K562 (cell line): Measurements from ENCODE around the gene HPN. TPM values are rescaled to one million over a fixed set of nuclear protein-coding genes. Genes with fewer than 3 reads are reported as not detected.

ENCODE experiments used
- ESRRA ChIP-seq: fragments of 450-650 bp; IDR thresholded peaks from 2 replicates; pipeline ENCODE4 v1.6.1; 2014; ENCODE audit warnings: low read depth, mild to moderate bottlenecking, moderate library complexity, borderline replicate concordance
- GTF2F1 ChIP-seq: IDR thresholded peaks from 2 replicates; pipeline ENCODE4 v1.6.1; 2011; ENCODE audit warnings: low read depth, low read length, improper control_type of control experiment
- HLTF ChIP-seq: fragments of 450-650 bp; IDR thresholded peaks from 2 replicates; pipeline ENCODE4 v1.6.1; 2016
- LARP7 ChIP-seq: fragments of 450-650 bp; IDR thresholded peaks from 2 replicates; pipeline ENCODE4 v1.6.1; 2016
- OTX1 ChIP-seq: fragments of 450-650 bp; formaldehyde crosslinking; IDR thresholded peaks from 2 replicates; pipeline ENCODE4 v1.4.0; 2022; ENCODE audit warnings: mild to moderate bottlenecking
- SMARCA5 ChIP-seq: fragments of 450-650 bp; IDR thresholded peaks from 2 replicates; pipeline ENCODE4 v1.6.1; 2016
- WHSC1 ChIP-seq: IDR thresholded peaks from one replicate; pipeline ENCODE4 v1.6.1; 2012; ENCODE audit warnings: low read length, control low read depth, inconsistent platforms
- XRCC5 ChIP-seq: fragments of 200-400 bp; formaldehyde crosslinking; IDR thresholded peaks from 2 replicates; pipeline ENCODE4 v1.6.1; 2017; ENCODE audit warnings: low read depth, mild to moderate bottlenecking, low read length
- ZNF316 ChIP-seq: fragments of 450-650 bp; IDR thresholded peaks from 2 replicates; pipeline ENCODE4 v1.6.1; 2016
- ZNF766 ChIP-seq: fragments of 200-800 bp; sonication (Bioruptor generic); conservative IDR thresholded peaks from 2 replicates; pipeline ENCODE4 v1.6.1; 2016; ENCODE audit warnings: missing genetic modification characterization, missing compliant biosample characterization
- polyA plus RNA-seq, 8 experiments: library from polyadenylated mRNA; depleted of rRNA in 4 of 8; stranded (reverse) in 5 of 8; unstranded in 3 of 8; fragments of >200 nt; fragmentation: Nextera tagmentation in 2 of 8; fragmentation: Illumina TruSeq in 1 of 8; extraction: Ambion mirVana in 2 of 8; extraction: Trizol in 1 of 8; gene quantifications; 2 replicates each; pipeline versions ENCODE4 v1.2.1 to v1.2.3, GENCODE V29; 2011 to 2014; ENCODE audit warnings: inconsistent platforms in 1 of 8, missing spikeins in 1 of 8
- total RNA-seq, 7 experiments: library from RNA; depleted of rRNA in 6 of 7; stranded (reverse); fragments of >200 nt in 6 of 7; fragmentation: Illumina TruSeq in 2 of 7; extraction: Trizol in 2 of 7; gene quantifications; 2 replicates each; pipeline versions ENCODE4 v1.2.1 to v1.2.3, GENCODE V29; 2011 to 2021; ENCODE audit warnings: low replicate concordance in 1 of 7
- TF ChIP-seq, protein P1 (sequence below), 2 experiments: fragments of 150-350 bp in 1 of 2; IDR thresholded peaks; 2 replicates each; pipeline ENCODE4 v1.6.1; 2012 to 2016; ENCODE audit warnings: low read depth in 2 of 2, low read length in 2 of 2, mild to moderate bottlenecking in 1 of 2, moderate library complexity in 1 of 2
- TF ChIP-seq, protein P2 (sequence below): fragments of 450-650 bp; formaldehyde crosslinking; conservative IDR thresholded peaks from 2 replicates; pipeline ENCODE4 v1.4.0; 2022; ENCODE audit warnings: mild to moderate bottlenecking, missing genetic modification characterization
- TF ChIP-seq, protein P3 (sequence below): fragments of 250-450 bp; sonication (Bioruptor Pico); IDR thresholded peaks from 2 replicates; pipeline ENCODE4 v1.5.0; 2021; ENCODE audit warnings: mild to moderate bottlenecking, moderate library complexity
- TF ChIP-seq, protein P4 (sequence below): fragments of 450-650 bp; IDR thresholded peaks from 2 replicates; pipeline ENCODE4 v1.6.1; 2017; ENCODE audit warnings: antibody characterized with exemption

HPN gene
- total and polyA plus RNA-seq, 9 of the 15 experiments (the other 6 are each of a cell fraction or from before 2014, with no cell fraction given) = 0.10 to 0.20 TPM; not detected in 7

DNA sequence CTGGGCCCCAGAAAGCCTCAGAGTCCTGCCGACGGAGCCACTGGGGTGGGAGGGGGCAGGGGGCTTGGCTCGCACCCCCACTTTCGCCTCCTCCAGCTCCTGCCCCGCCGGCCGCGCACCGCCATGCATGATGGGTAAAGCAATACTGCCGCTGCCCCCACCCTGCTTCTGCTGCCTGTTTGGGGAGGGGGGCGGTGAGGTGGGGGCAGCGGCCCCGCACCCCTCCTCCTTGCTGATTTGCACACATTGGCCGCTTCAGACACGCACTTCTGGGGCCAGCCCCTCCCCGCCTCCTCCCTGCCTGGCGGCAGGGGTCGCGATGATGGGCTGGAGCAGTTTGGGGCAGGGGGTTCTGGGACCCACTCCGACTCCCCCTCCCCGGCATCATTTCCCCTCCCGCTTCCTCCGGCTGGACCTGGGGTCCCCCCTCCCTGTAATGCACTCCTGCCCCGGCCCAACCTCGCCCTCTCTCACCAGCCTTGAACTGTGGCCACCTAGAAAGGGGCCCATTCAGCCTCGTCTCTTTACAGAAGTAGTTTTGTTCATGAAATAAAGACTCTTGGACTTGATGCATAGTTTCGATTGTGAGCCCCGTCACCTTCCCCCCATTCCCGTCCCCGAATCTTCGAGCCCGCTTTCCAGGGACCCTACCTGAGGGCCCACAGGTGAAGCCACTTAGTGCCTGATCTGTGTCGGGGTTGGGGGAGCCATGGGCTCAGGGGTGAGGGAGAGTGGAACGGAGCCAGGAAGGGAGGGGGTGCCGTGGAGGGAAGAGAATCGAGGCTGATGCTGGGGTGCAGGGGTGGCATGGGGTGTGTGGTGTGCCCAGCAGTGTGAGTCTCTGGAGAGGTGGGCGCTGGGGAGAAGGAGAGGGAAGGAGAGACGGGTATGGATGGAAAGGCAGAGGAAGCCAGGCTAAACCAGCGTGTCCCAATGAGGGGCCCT, 1.4 kb upstream of the HPN start (continued):
- TF ChIP-seq, protein P1, sequence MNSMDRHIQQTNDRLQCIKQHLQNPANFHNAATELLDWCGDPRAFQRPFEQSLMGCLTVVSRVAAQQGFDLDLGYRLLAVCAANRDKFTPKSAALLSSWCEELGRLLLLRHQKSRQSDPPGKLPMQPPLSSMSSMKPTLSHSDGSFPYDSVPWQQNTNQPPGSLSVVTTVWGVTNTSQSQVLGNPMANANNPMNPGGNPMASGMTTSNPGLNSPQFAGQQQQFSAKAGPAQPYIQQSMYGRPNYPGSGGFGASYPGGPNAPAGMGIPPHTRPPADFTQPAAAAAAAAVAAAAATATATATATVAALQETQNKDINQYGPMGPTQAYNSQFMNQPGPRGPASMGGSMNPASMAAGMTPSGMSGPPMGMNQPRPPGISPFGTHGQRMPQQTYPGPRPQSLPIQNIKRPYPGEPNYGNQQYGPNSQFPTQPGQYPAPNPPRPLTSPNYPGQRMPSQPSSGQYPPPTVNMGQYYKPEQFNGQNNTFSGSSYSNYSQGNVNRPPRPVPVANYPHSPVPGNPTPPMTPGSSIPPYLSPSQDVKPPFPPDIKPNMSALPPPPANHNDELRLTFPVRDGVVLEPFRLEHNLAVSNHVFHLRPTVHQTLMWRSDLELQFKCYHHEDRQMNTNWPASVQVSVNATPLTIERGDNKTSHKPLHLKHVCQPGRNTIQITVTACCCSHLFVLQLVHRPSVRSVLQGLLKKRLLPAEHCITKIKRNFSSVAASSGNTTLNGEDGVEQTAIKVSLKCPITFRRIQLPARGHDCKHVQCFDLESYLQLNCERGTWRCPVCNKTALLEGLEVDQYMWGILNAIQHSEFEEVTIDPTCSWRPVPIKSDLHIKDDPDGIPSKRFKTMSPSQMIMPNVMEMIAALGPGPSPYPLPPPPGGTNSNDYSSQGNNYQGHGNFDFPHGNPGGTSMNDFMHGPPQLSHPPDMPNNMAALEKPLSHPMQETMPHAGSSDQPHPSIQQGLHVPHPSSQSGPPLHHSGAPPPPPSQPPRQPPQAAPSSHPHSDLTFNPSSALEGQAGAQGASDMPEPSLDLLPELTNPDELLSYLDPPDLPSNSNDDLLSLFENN (IDR thresholded peaks at IDR 0.05; ENCODE audit: low read depth in 2 of 2, low read length in 2 of 2) = no peak
- no peak for TF ChIP-seq ESRRA
- TF ChIP-seq HLTF = peak; percentile 56; the same call in 1 of the 2 replicates
- peak; percentile 87 for TF ChIP-seq SMARCA5
- 0 out of 2 replicates have a peak, but pooled peaks have one; percentile 49 for TF ChIP-seq LARP7
- TF ChIP-seq, protein P2, sequence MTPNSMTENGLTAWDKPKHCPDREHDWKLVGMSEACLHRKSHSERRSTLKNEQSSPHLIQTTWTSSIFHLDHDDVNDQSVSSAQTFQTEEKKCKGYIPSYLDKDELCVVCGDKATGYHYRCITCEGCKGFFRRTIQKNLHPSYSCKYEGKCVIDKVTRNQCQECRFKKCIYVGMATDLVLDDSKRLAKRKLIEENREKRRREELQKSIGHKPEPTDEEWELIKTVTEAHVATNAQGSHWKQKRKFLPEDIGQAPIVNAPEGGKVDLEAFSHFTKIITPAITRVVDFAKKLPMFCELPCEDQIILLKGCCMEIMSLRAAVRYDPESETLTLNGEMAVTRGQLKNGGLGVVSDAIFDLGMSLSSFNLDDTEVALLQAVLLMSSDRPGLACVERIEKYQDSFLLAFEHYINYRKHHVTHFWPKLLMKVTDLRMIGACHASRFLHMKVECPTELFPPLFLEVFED (CRISPR knock-in tag) = 0 out of 2 replicates have a peak, but pooled peaks have one; percentile 73
- TF ChIP-seq, protein P3, sequence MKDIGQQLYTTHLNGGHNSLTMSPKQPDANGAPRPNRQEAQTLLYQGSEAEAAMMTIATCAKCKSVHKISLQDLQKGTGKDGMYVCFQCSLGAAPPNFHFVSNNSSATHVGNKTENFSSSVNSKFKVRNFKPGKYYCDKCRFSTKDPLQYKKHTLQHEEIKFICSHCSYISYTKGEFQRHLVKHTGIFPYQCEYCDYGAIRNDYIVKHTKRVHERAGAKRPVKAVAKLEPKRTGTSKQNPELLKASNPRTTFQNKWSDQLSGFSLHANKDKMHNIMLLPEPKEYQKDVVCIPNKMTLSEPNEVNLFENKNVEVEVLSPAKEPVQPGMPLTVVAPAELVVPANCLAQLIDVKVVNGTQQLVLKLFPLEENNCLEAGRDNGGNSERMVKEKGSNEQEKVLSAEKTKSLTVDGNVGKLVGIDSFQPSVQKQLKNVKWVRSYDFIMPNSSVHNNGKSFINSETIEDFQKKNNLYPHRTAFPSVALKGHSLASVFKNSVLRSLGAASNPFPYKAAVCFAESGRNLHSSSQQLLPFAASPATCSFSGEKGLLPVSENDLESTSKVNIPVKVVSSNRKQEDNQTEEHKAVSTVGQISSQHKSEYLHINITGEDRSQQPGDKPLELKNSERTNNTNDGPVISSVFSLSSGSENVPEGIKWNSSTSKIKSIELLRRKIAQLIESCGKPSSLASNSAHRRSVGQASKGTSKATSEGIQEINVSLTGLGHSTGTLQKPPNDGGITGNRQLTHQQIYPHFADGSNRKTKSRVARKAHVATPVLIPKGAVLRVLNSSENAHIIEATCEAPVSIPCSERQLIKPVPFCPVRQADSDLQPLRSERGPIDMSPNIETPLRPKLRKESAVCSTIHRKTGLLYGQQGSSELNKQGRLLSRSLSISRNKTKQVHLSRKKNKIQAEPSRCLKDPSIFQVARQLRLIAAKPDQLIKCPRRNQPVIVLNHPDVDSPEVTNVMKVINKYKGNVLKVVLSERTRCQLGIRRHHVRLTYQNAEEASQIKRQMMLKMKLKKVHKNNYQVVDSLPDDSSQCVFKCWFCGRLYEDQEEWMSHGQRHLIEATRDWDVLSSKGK (CRISPR knock-in tag) = no peak
- TF ChIP-seq XRCC5 = 0 out of 2 replicates have a peak, but pooled peaks have one; percentile 5
- TF ChIP-seq ZNF316 = 0 out of 2 replicates have a peak, but pooled peaks have one; percentile 6
- no peak for TF ChIP-seq GTF2F1
- no peak for TF ChIP-seq ZNF766 (CRISPR knock-in tag)
- TF ChIP-seq WHSC1 = no peak
- TF ChIP-seq OTX1 (CRISPR knock-in tag) = peak; percentile 40; the same call in 1 of the 2 replicates
- TF ChIP-seq, protein P4, sequence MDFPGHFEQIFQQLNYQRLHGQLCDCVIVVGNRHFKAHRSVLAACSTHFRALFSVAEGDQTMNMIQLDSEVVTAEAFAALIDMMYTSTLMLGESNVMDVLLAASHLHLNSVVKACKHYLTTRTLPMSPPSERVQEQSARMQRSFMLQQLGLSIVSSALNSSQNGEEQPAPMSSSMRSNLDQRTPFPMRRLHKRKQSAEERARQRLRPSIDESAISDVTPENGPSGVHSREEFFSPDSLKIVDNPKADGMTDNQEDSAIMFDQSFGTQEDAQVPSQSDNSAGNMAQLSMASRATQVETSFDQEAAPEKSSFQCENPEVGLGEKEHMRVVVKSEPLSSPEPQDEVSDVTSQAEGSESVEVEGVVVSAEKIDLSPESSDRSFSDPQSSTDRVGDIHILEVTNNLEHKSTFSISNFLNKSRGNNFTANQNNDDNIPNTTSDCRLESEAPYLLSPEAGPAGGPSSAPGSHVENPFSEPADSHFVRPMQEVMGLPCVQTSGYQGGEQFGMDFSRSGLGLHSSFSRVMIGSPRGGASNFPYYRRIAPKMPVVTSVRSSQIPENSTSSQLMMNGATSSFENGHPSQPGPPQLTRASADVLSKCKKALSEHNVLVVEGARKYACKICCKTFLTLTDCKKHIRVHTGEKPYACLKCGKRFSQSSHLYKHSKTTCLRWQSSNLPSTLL = 0 out of 2 replicates have a peak, but pooled peaks have one; percentile 26
